ENCODE results near the gene FOXK1.

- no peak for TF ChIP-seq MYC (IDR thresholded peaks at IDR 0.05; ENCODE audit: low read depth, low read length)
- TF ChIP-seq CTCF (IDR thresholded peaks at IDR 0.05; ENCODE audit: low read depth, low read length) = no peak
Measured at GRCh38 chr7:4809091-4809591, 127.0 kb downstream of the FOXK1 start.
